H1 (cell line): Measurements from ENCODE around the gene SLC1A7. TPM values are rescaled to one million over a fixed set of nuclear protein-coding genes. Genes with fewer than 3 reads are reported as not detected.

ENCODE experiments used
- CTCF ChIA-PET: fragments of 300-600 bp; sonication (Branson Sonifier 250); formaldehyde crosslinking; loops from one replicate; lab custom pipeline; 2021; ENCODE audit not compliant: partially characterized antibody; lab: Charles Lee
- POLR2A ChIA-PET: fragments of 300-600 bp; sonication (Branson Sonifier 250); formaldehyde crosslinking; loops from one replicate; lab custom pipeline; 2021; ENCODE audit warnings: inconsistent platforms; ENCODE audit not compliant: partially characterized antibody; lab: Charles Lee
- DNase-seq, 2 experiments: peaks; one replicate each; pipeline versions ENCODE4 v3.0.0 to v3.0.0-alpha.2; 2010 to 2022; ENCODE audit warnings: low spot score in 2 of 2, low read depth in 1 of 2, mixed read lengths in 1 of 2
- FAIRE-seq: peaks from 2 replicates; lab custom pipeline; 2011; peaks lifted over from hg19 to GRCh38; lab: Jason Lieb, UNC
- H2AFZ ChIP-seq: 2 replicates; pipeline ENCODE4 v1.8.1; 2012; ENCODE audit warnings: low read length, inconsistent platforms
- H2AK5ac ChIP-seq: 2 replicates; pipeline ENCODE4 v1.6.1; 2013; ENCODE audit warnings: low read depth, low read length
- H2BK120ac ChIP-seq: replicated peaks from 2 replicates; pipeline ENCODE3; 2013; ENCODE audit warnings: low read depth, low read length, inconsistent platforms
- H2BK12ac ChIP-seq: 2 replicates; pipeline ENCODE4 v1.6.1; 2013; ENCODE audit warnings: low read depth, low read length
- H2BK15ac ChIP-seq: 2 replicates; pipeline ENCODE4 v1.6.1; 2013; ENCODE audit warnings: low read length
- H2BK20ac ChIP-seq: 2 replicates; pipeline ENCODE4 v1.6.1; 2013; ENCODE audit warnings: low read length
- H2BK5ac ChIP-seq: 2 replicates; pipeline ENCODE4 v1.6.1; 2013; ENCODE audit warnings: low read depth, low read length
- H3K14ac ChIP-seq: 2 replicates; pipeline ENCODE4 v1.6.1; 2013; ENCODE audit warnings: inconsistent platforms; ENCODE audit not compliant: insufficient read length
- H3K18ac ChIP-seq: 2 replicates; pipeline ENCODE4 v1.6.1; 2013; ENCODE audit warnings: low read length; ENCODE audit errors: extremely low read depth
- H3K23ac ChIP-seq: 2 replicates; pipeline ENCODE4 v1.6.1; 2013; ENCODE audit warnings: inconsistent platforms; ENCODE audit not compliant: insufficient read length
- H3K23me2 ChIP-seq: 2 replicates; pipeline ENCODE4 v1.6.1; 2013; ENCODE audit warnings: low read depth, low read length
- H3K27ac ChIP-seq: 2 replicates; pipeline ENCODE4 v1.6.1; 2011; ENCODE audit warnings: low read depth, low read length, inconsistent platforms
- H3K27me3 ChIP-seq, 4 experiments: replicated peaks in 1 of 4; 1 replicate in 1 of 4; 2 replicates in 3 of 4; pipeline versions ENCODE4 v1.6.1 to v1.8.1; 2011 to 2013; ENCODE audit warnings: low read length in 3 of 4, mild to moderate bottlenecking in 3 of 4, inconsistent platforms in 2 of 4, mixed read lengths in 2 of 4, moderate library complexity in 1 of 4; ENCODE audit not compliant: control insufficient read depth in 3 of 4, insufficient read depth in 3 of 4; ENCODE audit errors: extremely low read depth in 1 of 4
- H3K36me3 ChIP-seq, 4 experiments: 2 replicates each; pipeline versions ENCODE4 v1.6.1 to v1.8.1; 2011 to 2013; ENCODE audit warnings: mild to moderate bottlenecking in 4 of 4, low read length in 3 of 4, moderate library complexity in 2 of 4, control low read depth in 1 of 4, inconsistent platforms in 1 of 4; ENCODE audit not compliant: insufficient read depth in 4 of 4, control insufficient read depth in 2 of 4
- H3K4ac ChIP-seq: replicated peaks from 2 replicates; pipeline ENCODE3; 2013; ENCODE audit warnings: low read length, low read depth, mixed read lengths, inconsistent platforms; ENCODE audit not compliant: insufficient read length
- H3K4me1 ChIP-seq, 4 experiments: replicated peaks in 1 of 4; 1 replicate in 1 of 4; 2 replicates in 3 of 4; pipeline versions ENCODE4 v1.6.1 to v1.8.1; 2011 to 2013; ENCODE audit warnings: low read length in 3 of 4, inconsistent platforms in 2 of 4, mixed read lengths in 1 of 4; ENCODE audit not compliant: insufficient read depth in 4 of 4, control insufficient read depth in 3 of 4
- H3K4me2 ChIP-seq, 2 experiments: 2 replicates each; pipeline versions ENCODE4 v1.6.1 to v1.8.1; 2011 to 2013; ENCODE audit warnings: low read depth in 2 of 2, low read length in 2 of 2, control low read depth in 1 of 2, inconsistent platforms in 1 of 2, mild to moderate bottlenecking in 1 of 2; ENCODE audit not compliant: insufficient read depth in 1 of 2
- H3K4me3 ChIP-seq, 4 experiments: fragments of 200-600, 300-600 bp in 1 of 4; sonication (generic), shearing (Covaris generic), sonication (Bioruptor Twin) in 1 of 4; 2 replicates each; pipeline versions ENCODE4 v1.5.1 to v1.8.1; 2011 to 2016; ENCODE audit warnings: low read length in 4 of 4, low read depth in 3 of 4, control low read depth in 2 of 4, inconsistent platforms in 2 of 4, mild to moderate bottlenecking in 2 of 4, mixed read lengths in 1 of 4, moderate library complexity in 1 of 4; ENCODE audit not compliant: insufficient read depth in 2 of 4; ENCODE audit errors: extremely low read depth in 1 of 4
- H3K56ac ChIP-seq: replicated peaks from 2 replicates; pipeline ENCODE3; 2013; ENCODE audit warnings: low read depth, mild to moderate bottlenecking, mixed read lengths, low read length, inconsistent platforms; ENCODE audit not compliant: insufficient read length
- H3K79me1 ChIP-seq: 2 replicates; pipeline ENCODE4 v1.6.1; 2013; ENCODE audit warnings: low read depth, low read length, control low read depth
- H3K79me2 ChIP-seq, 2 experiments: 2 replicates each; pipeline versions ENCODE4 v1.6.1 to v1.8.1; 2012 to 2013; ENCODE audit warnings: low read length in 2 of 2, mild to moderate bottlenecking in 2 of 2, inconsistent platforms in 1 of 2; ENCODE audit not compliant: insufficient read depth in 2 of 2, control insufficient read depth in 1 of 2
- H3K9ac ChIP-seq, 4 experiments: replicated peaks in 1 of 4; 1 replicate in 1 of 4; 2 replicates in 3 of 4; pipeline versions ENCODE4 v1.6.1 to v1.8.1; 2011 to 2013; ENCODE audit warnings: low read depth in 3 of 4, low read length in 3 of 4, control low read depth in 2 of 4, mild to moderate bottlenecking in 2 of 4, moderate library complexity in 2 of 4, inconsistent platforms in 1 of 4; ENCODE audit errors: extremely low read depth in 1 of 4
- H3K9me3 ChIP-seq, 2 experiments: 2 replicates each; pipeline versions ENCODE4 v1.6.1 to v1.8.1; 2012 to 2013; ENCODE audit warnings: mild to moderate bottlenecking in 2 of 2, moderate library complexity in 2 of 2, control low read depth in 1 of 2, inconsistent platforms in 1 of 2, low read depth in 1 of 2, low read length in 1 of 2, mixed read lengths in 1 of 2; ENCODE audit not compliant: insufficient read depth in 2 of 2
- H4K20me1 ChIP-seq, 2 experiments: replicated peaks in 1 of 2; 2 replicates each; pipeline versions ENCODE3 to v1.8.1; 2011 to 2013; ENCODE audit warnings: inconsistent platforms in 2 of 2, low read length in 2 of 2, mild to moderate bottlenecking in 1 of 2; ENCODE audit not compliant: insufficient read depth in 2 of 2, control insufficient read depth in 1 of 2
- H4K5ac ChIP-seq: 2 replicates; pipeline ENCODE4 v1.6.1; 2013; ENCODE audit warnings: low read length, low read depth, mixed read lengths, inconsistent platforms; ENCODE audit not compliant: insufficient read length
- H4K8ac ChIP-seq: 2 replicates; pipeline ENCODE4 v1.8.0; 2013; ENCODE audit warnings: mild to moderate bottlenecking, moderate library complexity, low read length, inconsistent platforms; ENCODE audit not compliant: insufficient read depth; ENCODE audit errors: extremely low read depth
- H4K91ac ChIP-seq: replicated peaks from 2 replicates; pipeline ENCODE3; 2013; ENCODE audit warnings: low read length, mixed read lengths, inconsistent platforms; ENCODE audit not compliant: insufficient read length
- BCL11A ChIP-seq, 2 experiments: IDR thresholded peaks; one replicate each; pipeline ENCODE4 v1.6.1; 2011; ENCODE audit warnings: low read depth in 2 of 2, low read length in 2 of 2, mild to moderate bottlenecking in 2 of 2
- CBX5 ChIP-seq: fragments of 300-800, 300-1000 bp; sonication (generic); IDR thresholded peaks from 2 replicates; pipeline ENCODE4 v1.7.1; 2016; ENCODE audit warnings: antibody characterized with exemption, low read length, low read depth
- EZH2 ChIP-seq: fragments of 200-600 bp; sonication (generic); IDR thresholded peaks from 2 replicates; pipeline ENCODE4 v1.7.1; 2012; ENCODE audit warnings: low read depth, mild to moderate bottlenecking, moderate library complexity, low read length, inconsistent platforms; ENCODE audit not compliant: severe bottlenecking
- GABPA ChIP-seq: IDR thresholded peaks from 2 replicates; pipeline ENCODE4 v1.6.1; 2011; ENCODE audit warnings: mild to moderate bottlenecking, low read length, moderate library complexity, borderline replicate concordance; ENCODE audit not compliant: insufficient read depth
- HDAC2 ChIP-seq, 2 experiments: fragments of 300-600 bp in 1 of 2; sonication (generic) in 1 of 2; IDR thresholded peaks; 2 replicates each; pipeline ENCODE4 v1.6.1; 2011 to 2012; ENCODE audit warnings: low read depth in 2 of 2, low read length in 2 of 2, mild to moderate bottlenecking in 2 of 2, moderate library complexity in 2 of 2, borderline replicate concordance in 1 of 2, inconsistent platforms in 1 of 2
- JUND ChIP-seq: IDR thresholded peaks from 2 replicates; pipeline ENCODE4 v1.6.1; 2011; ENCODE audit warnings: mild to moderate bottlenecking, improper control_type of control experiment, low read length
- MAFK ChIP-seq: IDR thresholded peaks from 2 replicates; pipeline ENCODE4 v1.6.1; 2012; ENCODE audit warnings: low read depth, mild to moderate bottlenecking, improper control_type of control experiment, low read length
- NRF1 ChIP-seq: IDR thresholded peaks from 2 replicates; pipeline ENCODE4 v1.6.1; 2011; ENCODE audit warnings: mild to moderate bottlenecking, low read depth, low read length, improper control_type of control experiment
- POLR2AphosphoS5 ChIP-seq: IDR thresholded peaks from 2 replicates; pipeline ENCODE4 v1.6.1; 2011; ENCODE audit warnings: low read depth, low read length
- SIRT6 ChIP-seq: IDR thresholded peaks from one replicate; pipeline ENCODE4 v1.7.1; 2012; ENCODE audit warnings: low read length, inconsistent platforms
- SIX5 ChIP-seq: IDR thresholded peaks from 2 replicates; pipeline ENCODE4 v1.6.1; 2011; ENCODE audit warnings: mild to moderate bottlenecking, low read depth, low read length
- SP1 ChIP-seq: IDR thresholded peaks from 2 replicates; pipeline ENCODE4 v1.6.1; 2011; ENCODE audit warnings: low read depth, low read length
- SUZ12 ChIP-seq: fragments of 200-600 bp; sonication (generic); IDR thresholded peaks from 2 replicates; pipeline ENCODE4 v1.6.1; 2012; ENCODE audit warnings: mild to moderate bottlenecking, inconsistent platforms, low read length, moderate library complexity, mixed read lengths
- TEAD4 ChIP-seq: IDR thresholded peaks from 2 replicates; pipeline ENCODE4 v1.6.1; 2012; ENCODE audit warnings: low read depth, low read length, inconsistent platforms, mixed read lengths
- WGBS, 2 experiments: shearing (Covaris generic) in 1 of 2; methylation state at CpG; one replicate each; pipeline versions ENCODE4 v1.1.6 to v1.1.7; 2013 to 2015; ENCODE audit warnings: low lambda C conversion rate in 2 of 2, mixed read lengths in 2 of 2, inconsistent platforms in 1 of 2, low coverage in 1 of 2, missing lambda C conversion rate in 1 of 2; ENCODE audit not compliant: insufficient replicate concordance in 2 of 2, insufficient coverage in 1 of 2, insufficient read length in 1 of 2; ENCODE audit errors: extremely low coverage in 1 of 2, missing lambda C conversion rate in 1 of 2; 5-methylcytosine and 5-hydroxymethylcytosine counted together
- polyA plus RNA-seq, 7 experiments: library from polyadenylated mRNA; depleted of rRNA in 3 of 7; stranded (reverse) in 5 of 7; unstranded in 2 of 7; fragments of >200 nt in 5 of 7; fragments of 200-250 nt in 2 of 7; gene quantifications; 1 replicate in 5 of 7; 2 replicates in 1 of 7; 4 replicates in 1 of 7; pipeline versions ENCODE4 v1.2.1 to v1.2.3, GENCODE V29; 2011 to 2013; ENCODE audit warnings: missing spikeins in 2 of 7, mixed read lengths in 2 of 7
- total RNA-seq: library from RNA; stranded (reverse); fragmentation: NEBNext Ultra II Directional; extraction: Animal tissue kit (Norgen Biotek cat#: 25700); gene quantifications from 2 replicates; pipeline ENCODE4 v1.2.1, GENCODE V29; 2021
- TF ChIP-seq, protein P1 (sequence below): IDR thresholded peaks from 2 replicates; pipeline ENCODE4 v1.6.1; 2012; ENCODE audit warnings: inconsistent platforms

SLC1A7 gene
- total and polyA plus RNA-seq, 2 of the 8 experiments (the other 6 are each of a cell fraction or from before 2014, with no cell fraction given), result not detected

DNA sequence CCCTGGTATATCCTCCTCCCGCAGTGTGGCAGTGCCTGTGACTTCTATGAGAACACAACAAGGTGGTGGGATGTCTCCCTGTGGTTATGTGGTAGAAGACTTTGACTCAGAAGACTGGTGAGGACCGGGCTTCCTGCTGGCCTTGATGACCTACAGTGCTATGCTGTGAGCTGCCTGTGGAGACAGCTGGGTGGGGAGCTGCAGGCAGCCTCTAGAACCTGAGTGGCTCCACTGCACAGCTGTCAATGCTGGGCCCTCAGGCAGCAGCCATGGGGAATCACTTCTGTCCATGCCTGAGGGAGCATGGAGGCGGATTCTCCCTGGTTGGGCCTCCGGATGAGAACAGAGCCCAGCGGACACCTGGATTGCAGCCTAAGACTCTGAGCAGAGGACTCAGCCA, 14.9 kb downstream of the SLC1A7 start:
- Histone ChIP-seq H3K4ac (no peak overlapping the region), H3K27me3 (no peaks in the 10 kb centered on the region), H3K23ac (no peak overlapping the region), H3K36me3 (no peaks in the 10 kb centered on the region), H2BK15ac (no peak overlapping the region), H4K20me1 (no peaks in the 10 kb centered on the region), H3K56ac (no peak overlapping the region), H2BK20ac (no peak overlapping the region), H4K91ac (no peak overlapping the region), H4K5ac (no peak overlapping the region), H2BK120ac (no peak overlapping the region), H3K4me2 (no peak overlapping the region), H3K9ac (no peak overlapping the region), H2BK5ac (no peak overlapping the region), H3K79me1 (no peaks in the 10 kb centered on the region), H3K4me3 (no peak overlapping the region), H3K23me2 (no peaks in the 10 kb centered on the region), H3K79me2 (no peaks in the 10 kb centered on the region), H2AFZ (no peak overlapping the region), H3K14ac (no peak overlapping the region), H4K8ac (no peak overlapping the region), H3K9me3 (no peaks in the 10 kb centered on the region; a peak in 1 of 4 replicates), H2AK5ac (no peak overlapping the region), H3K18ac (no peak overlapping the region), H3K4me1 (peaks cover 0 to 5% (median 0%) of the 10 kb centered on the region in 4 experiments; a peak in 2 of 7 replicates), H3K27ac (no peak overlapping the region), H2BK12ac (no peak overlapping the region)
- ChIA-PET CTCF (interaction anchor here (1.0 kb wide), 1 partner anchor 18 kb away, joined by 3 read pairs; no protein-coding TSS in a partner anchor), POLR2A (no interaction called here)
- DNase-seq (no peak), FAIRE-seq (no peak)
- WGBS, 2 experiments, result 88% methylated on average over 5 of the region's 5 CpGs; no CpG with 5 or more reads in 1 of the 2 experiments
- TF ChIP-seq EZH2 (no peak), SIRT6 (no peak), HDAC2 (IDR thresholded peaks at IDR 0.05; ENCODE audit: borderline replicate concordance in 1 of 2, low read depth in 2 of 2, low read length in 2 of 2) (no peak), POLR2AphosphoS5 (no peak), GABPA (no peak), SIX5 (no peak), SUZ12 (no peak), JUND (no peak), CBX5 (no peak), BCL11A (IDR thresholded peaks at IDR 0.05; ENCODE audit: low read depth in 2 of 2, low read length in 2 of 2) (no peak), MAFK (no peak), SP1 (no peak), TEAD4 (no peak), NRF1 (no peak)
- TF ChIP-seq, protein P1, sequence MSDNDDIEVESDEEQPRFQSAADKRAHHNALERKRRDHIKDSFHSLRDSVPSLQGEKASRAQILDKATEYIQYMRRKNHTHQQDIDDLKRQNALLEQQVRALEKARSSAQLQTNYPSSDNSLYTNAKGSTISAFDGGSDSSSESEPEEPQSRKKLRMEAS, result no peak
